ENCODE data around the gene TPD52L1.

- TF ChIP-seq EZH2phosphoT487 (IDR thresholded peaks at IDR 0.05; ENCODE audit: low read depth) (no peak), CTCF (IDR thresholded peaks at IDR 0.05; ENCODE audit: low read depth, low read length) (no peak)
Observed at GRCh38 chr6:125271486-125272159, 118.0 kb downstream of the TPD52L1 start.

Measured in OCI-LY3 (cell line).